DOHH2 (cell line): Measurements from ENCODE around the gene CSF1.

ENCODE experiments used
- H3F3A ChIP-seq: fragments of 200-600 bp; sonication (generic), shearing (Covaris generic); 2 replicates; pipeline ENCODE4 v1.6.0; 2016; ENCODE audit warnings: antibody characterized with exemption, mild to moderate bottlenecking; ENCODE audit not compliant: control insufficient read depth, insufficient read depth
- H3K27ac ChIP-seq: fragments of 200-600 bp; sonication (generic); 2 replicates; pipeline ENCODE4 v1.5.1; 2014; ENCODE audit warnings: low read depth, mild to moderate bottlenecking, low read length, moderate library complexity
- H3K27me3 ChIP-seq: fragments of 200-600 bp; sonication (generic); 2 replicates; pipeline ENCODE4 v1.6.1; 2014; ENCODE audit warnings: mild to moderate bottlenecking, low read length, mixed read lengths; ENCODE audit not compliant: control insufficient read depth
- H3K36me3 ChIP-seq: fragments of 200-600 bp; sonication (generic); 2 replicates; pipeline ENCODE4 v1.6.1; 2014; ENCODE audit warnings: mild to moderate bottlenecking, low read length, moderate library complexity, mixed read lengths; ENCODE audit not compliant: control insufficient read depth
- H3K4me1 ChIP-seq: fragments of 200-600 bp; sonication (generic); 2 replicates; pipeline ENCODE4 v1.6.1; 2014; ENCODE audit warnings: mild to moderate bottlenecking, low read length, mixed read lengths; ENCODE audit not compliant: control insufficient read depth
- H3K4me2 ChIP-seq: fragments of 200-600 bp; sonication (generic); 2 replicates; pipeline ENCODE4 v1.6.0; 2014; ENCODE audit warnings: mild to moderate bottlenecking, low read length, moderate library complexity
- H3K4me3 ChIP-seq: fragments of 200-600 bp; sonication (generic); 2 replicates; pipeline ENCODE4 v1.5.1; 2014; ENCODE audit warnings: mild to moderate bottlenecking, low read length, mixed read lengths
- H3K79me2 ChIP-seq: fragments of 200-600 bp; sonication (generic); 2 replicates; pipeline ENCODE4 v1.6.1; 2014; ENCODE audit warnings: mild to moderate bottlenecking, low read length, mixed read lengths; ENCODE audit not compliant: control insufficient read depth
- H3K9me2 ChIP-seq: fragments of 200-600 bp; sonication (generic); replicated peaks from 2 replicates; pipeline ENCODE4 v1.6.1; 2014; ENCODE audit warnings: mild to moderate bottlenecking, low read length, mixed read lengths; ENCODE audit not compliant: control insufficient read depth
- H3K9me3 ChIP-seq: fragments of 200-600 bp; sonication (generic); 2 replicates; pipeline ENCODE4 v1.6.1; 2014; ENCODE audit warnings: antibody characterized with exemption, low read length, mixed read lengths; ENCODE audit not compliant: control insufficient read depth, insufficient read depth
- H4K20me1 ChIP-seq: fragments of 200-600 bp; sonication (generic); 2 replicates; pipeline ENCODE4 v1.6.0; 2014; ENCODE audit warnings: low read depth, mild to moderate bottlenecking, antibody characterized with exemption, low read length, moderate library complexity; ENCODE audit not compliant: control insufficient read depth, insufficient read depth
- EZH2phosphoT487 ChIP-seq: fragments of 200-600 bp; sonication (generic); IDR thresholded peaks from 2 replicates; pipeline ENCODE4 v1.6.1; 2017; ENCODE audit warnings: borderline replicate concordance, mild to moderate bottlenecking, antibody characterized with exemption, low read length, moderate library complexity, mixed read lengths
- TF ChIP-seq, protein P1 (sequence below): fragments of 200-600 bp; sonication (generic); IDR thresholded peaks from one replicate; pipeline ENCODE4 v1.5.1; 2014; ENCODE audit warnings: antibody characterized with exemption, mild to moderate bottlenecking, low read depth, low read length; ENCODE audit not compliant: poor library complexity, severe bottlenecking

Gene CSF1

GRCh38 chr1:109923946-109924275 is 13.3 kb downstream of the CSF1 start:
- Histone ChIP-seq H4K20me1 (no peaks in the 10 kb centered on the region), H3K9me2 (no peaks in the 10 kb centered on the region), H3K36me3 (no peaks in the 10 kb centered on the region), H3K9me3 (no peaks in the 10 kb centered on the region), H3K79me2 (no peaks in the 10 kb centered on the region), H3K4me1 (no peaks in the 10 kb centered on the region), H3K27me3 (peaks cover under 1% of the 10 kb centered on the region; the same call in 1 of the 2 replicates), H3F3A (no peaks in the 10 kb centered on the region), H3K4me2 (no peak overlapping the region), H3K4me3 (no peak overlapping the region), H3K27ac (no peak overlapping the region)
- TF ChIP-seq EZH2phosphoT487: no peak
- TF ChIP-seq, protein P1, sequence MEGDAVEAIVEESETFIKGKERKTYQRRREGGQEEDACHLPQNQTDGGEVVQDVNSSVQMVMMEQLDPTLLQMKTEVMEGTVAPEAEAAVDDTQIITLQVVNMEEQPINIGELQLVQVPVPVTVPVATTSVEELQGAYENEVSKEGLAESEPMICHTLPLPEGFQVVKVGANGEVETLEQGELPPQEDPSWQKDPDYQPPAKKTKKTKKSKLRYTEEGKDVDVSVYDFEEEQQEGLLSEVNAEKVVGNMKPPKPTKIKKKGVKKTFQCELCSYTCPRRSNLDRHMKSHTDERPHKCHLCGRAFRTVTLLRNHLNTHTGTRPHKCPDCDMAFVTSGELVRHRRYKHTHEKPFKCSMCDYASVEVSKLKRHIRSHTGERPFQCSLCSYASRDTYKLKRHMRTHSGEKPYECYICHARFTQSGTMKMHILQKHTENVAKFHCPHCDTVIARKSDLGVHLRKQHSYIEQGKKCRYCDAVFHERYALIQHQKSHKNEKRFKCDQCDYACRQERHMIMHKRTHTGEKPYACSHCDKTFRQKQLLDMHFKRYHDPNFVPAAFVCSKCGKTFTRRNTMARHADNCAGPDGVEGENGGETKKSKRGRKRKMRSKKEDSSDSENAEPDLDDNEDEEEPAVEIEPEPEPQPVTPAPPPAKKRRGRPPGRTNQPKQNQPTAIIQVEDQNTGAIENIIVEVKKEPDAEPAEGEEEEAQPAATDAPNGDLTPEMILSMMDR: no peak

- Histone ChIP-seq H3K9me2 (no peaks in the 10 kb centered on the region), H3K4me1 (no peaks in the 10 kb centered on the region), H3K9me3 (no peaks in the 10 kb centered on the region), H4K20me1 (no peaks in the 10 kb centered on the region), H3K27me3 (no peaks in the 10 kb centered on the region), H3K27ac (no peak overlapping the region), H3K4me3 (no peak overlapping the region), H3K79me2 (no peaks in the 10 kb centered on the region), H3F3A (no peaks in the 10 kb centered on the region), H3K36me3 (no peaks in the 10 kb centered on the region), H3K4me2 (no peak overlapping the region)
- no peak for TF ChIP-seq EZH2phosphoT487
- TF ChIP-seq, protein P1: no peak
Measured at GRCh38 chr1:109924316-109924715, 13.7 kb downstream of the CSF1 start.

- H3F3A ChIP-seq: no peaks in the 10 kb centered on the region
Measured at GRCh38 chr1:109925159-109925990, 14.7 kb downstream of the CSF1 start.

More at GRCh38 chr1:109925159-109925990, 14.7 kb downstream of the CSF1 start:
- Histone ChIP-seq H3K4me2 (no peak overlapping the region), H3K27me3 (no peaks in the 10 kb centered on the region), H3K9me3 (no peaks in the 10 kb centered on the region), H3K36me3 (no peaks in the 10 kb centered on the region), H3K27ac (no peak overlapping the region), H3K4me3 (no peak overlapping the region), H3K9me2 (no peaks in the 10 kb centered on the region), H3K4me1 (no peaks in the 10 kb centered on the region), H4K20me1 (no peaks in the 10 kb centered on the region), H3K79me2 (no peaks in the 10 kb centered on the region)
- TF ChIP-seq EZH2phosphoT487: no peak
- TF ChIP-seq, protein P1: no peak
